Ureter (tissue), 1 donor: ENCODE results near the gene SLC25A29. TPM values are rescaled to one million over a fixed set of nuclear protein-coding genes. Genes with fewer than 3 reads are reported as not detected.

Experiments
- total RNA-seq: library from RNA; stranded (reverse); gene quantifications from one replicate; pipeline ENCODE4 v1.2.4, GENCODE V29; 2023
- donor health status: DM: yes; HTN: yes; CAD: no.

SLC25A29 gene
- total RNA-seq, 1 donor from 2014 or later: 58.4 TPM

Other genes with a start within 250 kb of the SLC25A29 start
- gene EVL, start 241.0 kb downstream of the SLC25A29 start, total RNA-seq: 121 TPM
- gene DEGS2, start 146.8 kb downstream of the SLC25A29 start, total RNA-seq: 59.9 TPM
- 79.4 TPM for gene YY1, start 67.3 kb downstream of the SLC25A29 start, total RNA-seq
- not detected for gene SLC25A47, start 16.9 kb upstream of the SLC25A29 start, total RNA-seq
- gene WDR25, start 70.0 kb upstream of the SLC25A29 start, total RNA-seq: 14.7 TPM